GM18505 (cell line): ENCODE data around the gene NDUFA12.
"Not testable (repeated sequence)": the region's sequence is repeated elsewhere in the genome, so short reads cannot be mapped to it uniquely, and the experiment has no call there.

Experiments used
- ATAC-seq: cut with Tn5 transposase; IDR thresholded peaks from one replicate; pipeline ENCODE4 v1.9.1; 2021; ENCODE audit not compliant: unreplicated experiment
- POLR2A ChIP-seq: IDR thresholded peaks from 4 replicates; pipeline ENCODE4 v1.6.1; 2011; ENCODE audit warnings: borderline replicate concordance; ENCODE audit not compliant: insufficient read depth, insufficient read length; ENCODE audit errors: extremely low read depth

The NDUFA12 gene

GRCh38 chr12:94994312-94994711 is 9.2 kb downstream of the NDUFA12 start:
- TF ChIP-seq POLR2A: no peak
- no peak for ATAC-seq

- ATAC-seq: not testable (repeated sequence)
Measured at GRCh38 chr12:94993855-94994254, 9.6 kb downstream of the NDUFA12 start.

GRCh38 chr12:94990222-94990621 is 13.3 kb downstream of the NDUFA12 start:
- TF ChIP-seq POLR2A: no peak
- ATAC-seq: no peak

GRCh38 chr12:94988471-94988870 is 15.0 kb downstream of the NDUFA12 start:
- no peak for TF ChIP-seq POLR2A
- no peak for ATAC-seq

GRCh38 chr12:94987801-94988200 is 15.7 kb downstream of the NDUFA12 start:
- ATAC-seq: no peak
- TF ChIP-seq POLR2A: no peak

- ATAC-seq: no peak
- no peak for TF ChIP-seq POLR2A
Measured at GRCh38 chr12:94987076-94987669, 16.3 kb downstream of the NDUFA12 start.

GRCh38 chr12:94985099-94985498 is 18.4 kb downstream of the NDUFA12 start:
- not testable (repeated sequence) for ATAC-seq

- no peak for TF ChIP-seq POLR2A
- ATAC-seq: no peak
Measured at GRCh38 chr12:94983321-94983720, 20.2 kb downstream of the NDUFA12 start.

GRCh38 chr12:94982456-94982855 is 21.0 kb downstream of the NDUFA12 start:
- no peak for TF ChIP-seq POLR2A
- no peak for ATAC-seq

- TF ChIP-seq POLR2A: no peak
Measured at GRCh38 chr12:94980577-94980976, 22.9 kb downstream of the NDUFA12 start.

GRCh38 chr12:94979941-94980340 is 23.6 kb downstream of the NDUFA12 start:
- no peak for ATAC-seq
- TF ChIP-seq POLR2A: no peak

More at GRCh38 chr12:94980577-94980976, 22.9 kb downstream of the NDUFA12 start:
- ATAC-seq: no peak

- TF ChIP-seq POLR2A: no peak
- no peak for ATAC-seq
Measured at GRCh38 chr12:94977766-94978468, 25.6 kb downstream of the NDUFA12 start.

- no peak for ATAC-seq
- no peak for TF ChIP-seq POLR2A
Measured at GRCh38 chr12:94973221-94973620, 30.3 kb downstream of the NDUFA12 start.

GRCh38 chr12:94972795-94973194 is 30.7 kb downstream of the NDUFA12 start:
- no peak for TF ChIP-seq POLR2A
- ATAC-seq: no peak
